GM18867 (cell line): Measurements from ENCODE around the gene NPAS3.

Source experiments
- ATAC-seq: cut with Tn5 transposase; IDR thresholded peaks from one replicate; pipeline ENCODE4 v1.9.1; 2021; ENCODE audit warnings: mild to moderate bottlenecking, moderate library complexity; ENCODE audit not compliant: unreplicated experiment

The NPAS3 gene

DNA sequence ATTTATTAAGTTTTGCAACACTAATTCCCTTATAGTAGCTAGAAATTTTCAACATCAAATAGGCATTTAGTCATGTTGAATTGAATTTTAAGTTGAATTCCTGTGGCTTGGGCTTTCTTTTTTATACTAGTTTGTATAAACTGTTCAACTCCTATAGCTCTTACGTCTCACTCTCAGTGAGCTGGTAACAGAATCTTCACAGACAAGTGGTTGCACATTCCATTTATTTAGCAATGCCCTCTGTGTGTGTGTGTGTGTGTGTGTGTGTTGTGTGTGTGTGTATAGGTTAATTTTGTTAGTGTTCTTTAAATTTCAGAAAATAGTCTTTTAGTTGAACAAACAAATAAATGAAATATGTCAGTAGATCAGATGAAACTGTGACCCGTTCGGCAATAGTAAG lies 425.0 kb downstream of the NPAS3 start:
- ATAC-seq = no peak

DNA sequence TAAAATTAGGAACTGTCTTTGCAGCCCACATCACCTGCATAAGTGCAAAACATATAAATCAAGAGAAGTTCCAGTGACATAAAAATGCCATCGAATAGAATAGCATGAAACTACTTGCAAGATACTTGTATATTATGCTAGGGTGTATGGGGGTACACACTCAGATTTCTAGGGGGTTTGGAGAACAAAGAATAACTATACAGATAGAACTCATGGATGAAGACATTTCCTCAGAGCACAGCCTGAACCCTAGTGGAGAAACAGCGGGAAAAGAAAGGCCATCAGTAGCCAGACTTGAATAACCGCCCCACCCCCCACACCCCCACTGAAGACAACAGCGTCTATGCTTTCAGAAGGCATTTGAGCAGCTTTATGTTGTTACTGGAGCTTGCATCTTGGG lies 425.8 kb downstream of the NPAS3 start:
- no peak for ATAC-seq

DNA sequence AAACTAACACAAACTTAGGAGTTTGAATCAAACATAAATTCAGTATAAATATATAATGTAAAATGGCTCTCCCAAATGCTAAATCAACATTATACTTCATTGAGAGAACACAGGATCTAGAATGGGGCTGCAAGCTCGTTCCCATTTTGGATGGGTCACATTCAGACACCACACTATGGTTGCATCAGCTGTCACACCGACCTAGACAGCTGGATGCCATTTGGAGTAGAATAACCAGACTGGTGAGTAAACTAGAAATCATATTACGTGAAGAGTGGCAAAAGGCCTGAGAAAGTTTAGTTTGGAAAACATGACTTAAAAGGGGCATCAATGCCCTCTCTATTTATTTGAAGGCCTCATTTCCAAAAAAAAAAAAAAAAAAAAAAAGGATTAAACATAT lies 430.4 kb downstream of the NPAS3 start:
- no peak for ATAC-seq

DNA sequence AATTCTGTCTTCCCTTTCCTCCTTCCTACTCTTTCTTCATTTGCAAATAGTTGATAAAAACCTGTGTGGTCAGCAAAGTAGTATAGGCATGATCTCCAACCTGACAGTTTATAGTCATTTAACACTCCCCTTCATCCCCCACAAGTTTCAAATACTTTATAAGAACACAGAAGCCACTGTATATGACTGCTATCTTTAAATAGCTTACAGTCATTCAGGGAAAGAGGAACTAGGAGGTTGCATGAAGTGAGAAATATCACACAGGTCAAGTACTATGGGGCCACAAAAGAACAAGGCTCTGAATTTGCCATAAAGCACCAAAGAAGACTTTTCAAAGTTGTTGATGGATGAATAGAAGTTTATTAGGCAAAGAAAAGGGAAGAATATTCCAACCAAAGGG lies 431.3 kb downstream of the NPAS3 start:
- ATAC-seq = peak; percentile 99

DNA sequence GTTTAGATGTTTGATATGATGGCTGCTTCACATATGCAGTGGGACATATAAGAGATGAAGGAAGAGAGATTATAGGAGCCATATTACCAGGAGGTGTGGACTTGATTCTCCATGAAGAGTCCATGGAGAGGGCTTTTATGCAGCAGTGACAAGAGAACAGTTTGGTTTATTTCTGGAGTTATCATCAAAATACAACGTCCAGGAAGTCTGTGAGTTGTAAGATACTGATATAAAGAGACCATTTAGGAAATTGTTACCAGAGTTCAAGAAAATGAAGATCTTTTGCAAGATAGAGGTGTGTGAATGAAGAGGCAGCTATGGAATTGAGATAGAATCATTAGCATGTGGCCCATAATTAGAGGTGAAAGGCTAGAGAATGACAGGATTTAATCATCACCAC lies 431.7 kb downstream of the NPAS3 start:
- ATAC-seq = peak; percentile 16

DNA sequence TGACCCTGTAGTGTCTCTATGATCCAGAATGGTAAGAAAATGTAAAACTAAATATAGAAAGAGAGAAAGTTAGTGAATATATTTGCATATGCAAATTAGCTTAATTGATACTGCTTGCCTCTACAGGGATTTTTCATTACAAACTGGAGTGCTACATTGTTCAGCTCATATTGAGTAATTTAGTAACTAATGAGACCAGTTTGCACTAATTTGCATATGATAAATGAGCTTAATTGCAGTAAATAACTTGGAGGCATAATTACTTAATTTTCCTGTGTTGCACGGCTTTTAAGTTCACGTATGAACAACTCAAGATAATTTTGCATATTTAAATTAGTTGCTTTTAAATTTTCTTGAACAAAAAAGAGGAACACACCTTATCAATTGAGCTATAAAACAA lies 436.5 kb downstream of the NPAS3 start:
- no peak for ATAC-seq

DNA sequence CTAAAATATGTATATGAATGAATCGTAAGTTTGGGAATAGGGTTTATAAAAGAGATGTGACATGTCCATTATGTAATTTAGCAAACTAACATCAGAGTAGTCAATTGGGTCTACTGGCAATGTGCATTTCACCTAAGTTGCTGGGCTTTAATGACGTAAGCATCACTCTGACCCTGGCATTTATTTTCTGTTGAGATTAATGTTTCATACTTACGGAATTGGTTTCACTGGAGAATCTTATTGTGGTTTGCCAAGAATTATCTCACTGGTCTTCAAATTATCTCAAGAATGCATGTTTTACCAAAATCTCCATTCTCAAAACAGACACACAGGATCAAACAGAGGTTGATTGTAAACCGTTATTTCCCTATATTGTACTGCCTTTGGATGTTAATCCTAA lies 437.1 kb downstream of the NPAS3 start:
- no peak for ATAC-seq

DNA sequence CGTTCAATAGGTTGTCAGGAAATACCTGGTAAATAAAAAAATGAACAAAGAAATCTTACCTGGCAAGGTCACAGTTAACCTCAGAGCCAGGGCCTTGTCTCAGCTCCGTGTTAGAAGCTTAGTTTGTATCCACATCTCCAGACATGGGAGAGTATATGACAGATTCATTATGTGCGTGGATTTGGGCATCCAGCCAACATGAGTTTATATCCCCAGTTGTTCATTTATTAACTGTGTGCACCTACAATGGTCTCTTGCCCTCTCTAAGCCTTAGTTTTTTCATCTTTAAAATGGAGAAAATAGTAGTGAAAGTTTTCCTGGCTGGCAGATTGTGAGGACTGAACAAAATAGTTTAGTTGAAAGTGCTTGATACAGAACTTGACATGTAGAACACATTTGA lies 437.8 kb downstream of the NPAS3 start:
- ATAC-seq = no peak

DNA sequence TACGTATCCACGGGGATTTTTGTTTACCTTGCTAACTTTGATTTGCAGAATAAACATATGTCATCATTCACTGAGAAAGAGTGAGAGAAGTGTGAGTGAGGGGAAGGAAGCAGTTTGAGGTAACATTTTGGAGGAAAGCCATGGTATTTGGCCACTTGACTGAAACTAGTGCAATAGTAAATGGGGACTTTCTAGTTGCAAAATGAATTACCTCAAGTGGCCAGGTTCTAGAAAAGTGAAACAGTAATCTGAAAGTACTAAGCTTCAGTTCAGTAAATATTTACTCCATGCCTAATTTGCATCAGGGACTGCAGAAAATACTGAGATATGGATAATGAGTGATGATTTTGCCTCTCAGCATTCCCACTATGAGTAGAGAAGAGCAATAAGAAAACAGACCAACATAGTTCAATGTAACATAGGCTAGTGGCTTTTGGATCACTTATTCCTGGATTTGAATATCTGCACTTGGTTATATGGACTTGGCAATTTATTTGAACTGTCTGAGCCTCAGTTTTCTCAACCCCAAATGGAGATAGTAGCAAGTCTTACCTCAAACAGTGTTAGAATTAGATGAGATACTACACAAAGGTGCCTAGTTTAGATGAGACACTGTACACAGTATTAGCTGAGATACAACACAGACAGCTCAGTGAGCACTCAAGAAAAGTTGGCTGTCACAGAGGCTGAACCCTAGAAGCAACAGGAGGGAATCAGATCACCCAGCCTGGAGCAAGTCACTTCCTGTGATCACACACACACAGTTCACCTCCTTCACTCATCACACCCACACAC lies 439.1 kb downstream of the NPAS3 start:
- ATAC-seq = peak; percentile 87

DNA sequence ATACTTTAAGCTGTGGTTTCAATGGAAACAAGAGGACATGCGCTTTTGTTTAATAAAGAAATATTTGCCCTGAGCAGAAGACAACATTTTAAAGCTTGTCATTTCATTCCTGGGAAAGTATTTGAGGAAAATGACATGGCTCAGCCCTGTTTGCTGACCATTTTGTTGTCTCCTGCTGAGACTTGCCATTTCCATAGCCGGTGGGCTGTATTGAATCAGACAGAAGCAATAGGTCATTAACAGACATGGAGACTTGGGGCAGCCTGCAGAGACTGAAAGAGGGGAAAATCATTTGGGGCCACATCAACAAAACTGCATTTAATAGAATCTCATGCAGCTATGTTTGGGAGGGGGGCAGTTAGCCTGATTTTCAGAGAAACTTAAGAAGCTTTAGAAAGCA lies 443.0 kb downstream of the NPAS3 start:
- no peak for ATAC-seq

DNA sequence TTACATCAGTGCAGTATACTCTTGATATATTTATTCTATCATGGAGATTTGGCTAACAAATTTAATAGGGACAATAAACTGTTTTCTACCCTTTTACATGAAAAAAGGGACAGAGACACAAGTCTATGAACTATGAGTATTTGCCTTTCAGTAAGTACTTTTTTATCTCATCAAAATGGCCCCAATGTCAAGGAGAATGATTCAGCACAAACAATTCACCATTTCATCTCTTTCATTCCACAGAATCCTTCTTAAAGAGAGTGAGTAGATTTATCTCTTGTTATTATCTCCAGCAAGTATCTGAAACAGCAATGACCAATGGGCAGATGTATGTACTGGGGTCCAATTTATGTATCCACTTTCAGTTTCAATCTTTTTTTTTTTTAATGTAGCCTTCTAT lies 447.5 kb downstream of the NPAS3 start:
- no peak for ATAC-seq

DNA sequence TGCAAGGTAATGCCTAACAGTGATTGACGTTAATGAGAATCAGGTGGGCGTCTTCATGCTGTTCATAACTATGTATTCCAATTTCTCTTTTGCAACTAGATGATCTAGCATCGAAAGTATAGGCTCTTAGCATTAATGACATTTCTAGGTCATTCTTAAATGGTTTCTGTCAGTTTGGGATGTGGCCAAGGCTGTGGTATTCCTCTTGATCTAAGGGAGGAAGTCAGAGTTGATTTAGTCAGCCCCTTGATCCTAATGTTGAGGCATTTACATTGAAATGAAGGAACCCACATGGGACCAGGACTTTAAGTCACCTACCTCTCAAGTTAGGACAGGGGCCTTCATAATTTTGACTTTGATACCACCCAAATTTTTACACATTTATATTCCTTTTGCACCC lies 448.1 kb downstream of the NPAS3 start:
- ATAC-seq = no peak

DNA sequence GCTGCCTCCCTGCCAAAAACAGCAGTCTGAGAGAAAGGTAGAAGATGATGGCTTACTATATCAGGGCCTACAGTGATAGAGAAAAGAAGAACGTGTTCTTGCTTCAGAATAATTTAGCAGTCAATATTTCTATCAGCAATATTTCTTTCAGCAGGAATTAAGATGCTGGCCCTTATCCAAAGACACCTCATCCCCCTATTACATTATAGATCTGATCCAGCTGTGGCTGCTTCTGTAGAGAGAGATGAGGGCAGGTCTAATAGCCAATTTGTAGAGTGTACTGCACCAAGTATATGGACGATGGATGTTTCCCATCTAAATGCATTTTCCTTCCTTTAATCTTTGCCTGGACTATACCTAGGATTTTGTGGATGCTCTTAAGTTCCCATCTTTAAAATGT lies 451.7 kb downstream of the NPAS3 start:
- no peak for ATAC-seq

DNA sequence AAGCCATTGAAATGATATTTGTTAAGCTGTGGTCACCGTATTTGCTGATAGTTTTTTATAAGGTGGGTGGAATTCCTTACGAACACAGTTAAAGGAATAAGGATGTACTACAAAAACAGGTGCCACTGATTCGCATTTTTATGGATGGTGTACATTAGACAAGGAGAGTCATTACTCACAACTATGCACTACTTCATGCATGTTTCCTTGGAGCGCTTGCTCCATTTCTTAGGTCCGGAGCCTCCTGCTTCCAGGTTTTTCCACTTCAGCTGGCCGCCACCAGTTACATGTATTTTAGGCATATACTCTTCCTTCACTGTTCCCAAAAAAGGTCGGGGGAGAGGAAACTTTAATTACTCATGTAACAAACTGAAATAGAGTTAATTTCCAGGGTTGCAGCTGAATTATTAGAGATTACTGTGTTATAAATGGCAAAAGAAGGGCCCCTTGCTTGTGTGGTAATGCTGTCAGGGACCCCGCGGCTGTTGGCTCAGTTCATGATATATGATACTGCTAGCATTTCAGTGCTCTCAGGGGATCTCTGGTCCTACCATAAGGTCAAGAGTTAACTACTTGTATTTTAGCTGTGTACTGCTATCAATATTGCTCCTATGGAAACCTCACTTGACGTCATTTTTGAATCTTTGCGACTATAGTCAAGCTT lies 454.7 kb downstream of the NPAS3 start:
- ATAC-seq = no peak

DNA sequence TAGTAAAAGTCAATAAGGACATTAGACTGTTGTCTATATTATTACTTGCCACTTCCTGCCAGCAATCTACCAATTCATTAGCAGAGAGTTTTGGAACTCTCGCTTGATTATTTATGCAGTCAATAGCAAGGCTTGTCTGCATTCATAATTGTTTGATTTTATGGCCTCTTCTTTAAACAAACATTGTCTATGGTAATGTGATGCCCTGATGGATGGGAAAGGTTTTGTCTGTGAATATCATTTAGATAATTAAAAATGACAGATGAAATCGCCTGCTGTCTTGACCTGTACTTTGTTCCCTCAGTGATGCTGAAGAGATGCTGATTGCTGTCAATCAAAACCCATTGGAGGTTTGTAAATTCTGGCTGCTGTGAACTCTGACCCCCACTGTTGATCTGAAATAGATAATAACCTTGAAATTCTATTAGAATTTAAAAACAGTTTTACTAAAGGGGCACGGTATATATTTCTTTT lies 455.3 kb downstream of the NPAS3 start:
- ATAC-seq = no peak

DNA sequence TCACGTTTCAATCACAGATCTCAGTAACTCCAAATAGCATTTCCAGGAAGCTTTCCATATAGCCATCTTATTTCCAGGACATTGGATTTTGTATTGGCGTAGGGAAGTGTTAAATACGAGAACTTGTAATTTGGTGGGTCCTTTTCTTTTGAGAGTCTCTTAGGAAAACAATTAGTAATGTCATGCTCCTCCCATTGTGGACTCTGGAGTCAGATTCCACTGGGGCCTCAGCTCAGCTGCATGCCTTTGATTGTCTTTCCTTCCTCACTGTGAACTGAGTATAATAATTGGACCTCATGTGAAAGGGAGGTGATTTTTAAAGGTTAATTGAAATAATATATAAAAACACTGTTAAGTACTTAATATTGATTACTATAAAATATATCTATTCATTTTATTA lies 462.6 kb downstream of the NPAS3 start:
- no peak for ATAC-seq

DNA sequence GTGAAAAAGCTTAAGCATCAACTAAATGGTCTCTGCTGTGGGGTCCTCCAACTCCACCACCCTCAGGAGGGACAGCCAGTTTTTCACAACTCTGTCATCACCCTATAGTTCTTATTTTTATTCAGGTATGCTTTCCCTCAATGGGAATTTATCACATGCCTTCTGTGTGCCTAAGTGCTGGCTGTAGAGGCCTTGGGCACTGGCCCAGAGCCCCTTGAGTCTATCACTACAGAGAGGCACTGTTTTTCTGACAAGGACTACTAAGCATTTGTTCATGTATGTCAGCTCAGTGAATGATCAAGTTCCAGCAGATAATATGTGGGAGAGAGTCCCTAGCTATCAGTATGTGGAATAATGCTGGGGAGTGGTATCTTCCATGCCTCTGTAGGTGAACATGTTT lies 463.9 kb downstream of the NPAS3 start:
- no peak for ATAC-seq

DNA sequence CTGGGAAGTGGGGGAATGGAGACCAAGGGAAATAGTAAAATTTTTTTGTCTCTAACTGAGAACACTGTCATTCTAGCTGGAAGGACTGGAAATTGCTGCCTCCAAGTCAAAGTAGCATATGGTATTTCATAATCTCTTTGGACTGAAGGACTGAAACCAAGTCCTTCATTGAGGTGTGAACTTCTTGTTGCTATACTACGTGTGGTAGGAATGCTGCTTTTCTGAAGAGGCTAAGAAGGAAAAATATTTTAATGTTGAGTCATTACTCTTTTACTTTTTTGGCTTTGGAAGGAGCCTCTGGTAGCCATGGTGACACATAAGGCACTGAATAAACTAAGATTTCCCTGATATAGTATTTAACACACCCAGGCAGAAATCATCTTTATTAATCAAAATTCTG lies 465.4 kb downstream of the NPAS3 start:
- ATAC-seq = no peak

DNA sequence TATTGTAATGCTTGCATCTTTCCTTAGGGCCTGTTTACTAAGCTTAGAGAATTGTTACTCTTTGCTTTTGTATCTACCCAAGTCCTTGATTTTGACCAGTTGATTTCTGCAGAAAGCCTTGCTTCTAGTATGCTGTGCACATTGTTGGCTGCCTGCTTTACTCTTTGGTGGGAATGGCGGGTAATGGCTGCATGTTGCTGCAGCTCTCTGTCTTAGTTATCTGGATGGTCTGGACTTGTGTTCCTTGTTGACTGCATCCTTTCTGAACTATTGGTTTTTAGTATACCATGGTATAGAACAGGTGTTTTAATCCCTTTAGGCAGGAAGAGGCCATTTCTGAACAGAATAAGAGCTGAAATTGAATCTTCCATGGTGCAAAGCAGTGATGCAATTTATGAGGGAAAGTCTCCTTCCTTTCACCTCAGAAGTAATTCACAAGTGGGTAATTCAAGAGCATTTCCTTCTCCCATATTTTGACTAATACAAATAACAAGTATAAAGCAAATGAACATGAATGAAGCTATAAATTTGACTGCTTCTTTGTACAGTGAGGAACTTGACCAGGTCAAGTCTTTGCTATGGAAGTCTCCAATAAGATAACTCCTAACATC lies 466.4 kb downstream of the NPAS3 start:
- no peak for ATAC-seq

DNA sequence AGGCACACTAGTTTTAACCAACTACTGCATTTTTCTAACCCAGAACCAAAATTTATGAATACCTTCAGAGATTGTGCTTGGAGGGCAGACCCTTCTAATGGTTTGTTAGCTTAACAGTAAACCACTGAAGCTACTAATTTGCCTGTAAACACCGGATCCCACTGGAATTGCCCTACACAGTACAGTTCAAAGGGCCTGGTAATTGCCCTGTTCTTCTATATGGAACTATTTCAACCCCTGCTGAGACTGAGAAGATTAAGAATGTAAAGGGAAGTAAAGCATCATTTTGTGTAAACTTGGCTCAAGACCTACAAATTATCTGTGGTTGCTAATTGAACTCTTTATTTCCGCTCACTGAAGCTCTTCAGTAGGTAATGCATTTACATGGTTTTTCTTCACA lies 468.1 kb downstream of the NPAS3 start:
- ATAC-seq = no peak

DNA sequence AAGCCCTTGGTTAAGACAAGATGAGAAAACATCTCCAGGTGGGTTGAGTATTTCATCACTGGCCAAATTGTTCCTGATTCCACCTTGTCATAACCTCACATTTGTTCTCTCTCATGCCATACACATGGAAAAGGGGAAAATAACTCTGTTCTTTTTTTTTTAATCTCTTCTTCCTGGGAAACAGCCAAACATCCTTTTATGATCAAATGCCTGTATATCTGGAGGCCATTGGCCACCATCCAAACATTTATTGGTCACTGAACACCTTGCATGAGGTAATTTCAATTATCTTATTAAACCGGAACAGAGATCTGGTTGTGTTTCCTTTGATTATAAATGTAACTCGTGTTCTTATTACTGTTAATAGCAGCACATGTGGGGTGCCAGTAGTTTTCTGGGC lies 469.6 kb downstream of the NPAS3 start:
- ATAC-seq = no peak

DNA sequence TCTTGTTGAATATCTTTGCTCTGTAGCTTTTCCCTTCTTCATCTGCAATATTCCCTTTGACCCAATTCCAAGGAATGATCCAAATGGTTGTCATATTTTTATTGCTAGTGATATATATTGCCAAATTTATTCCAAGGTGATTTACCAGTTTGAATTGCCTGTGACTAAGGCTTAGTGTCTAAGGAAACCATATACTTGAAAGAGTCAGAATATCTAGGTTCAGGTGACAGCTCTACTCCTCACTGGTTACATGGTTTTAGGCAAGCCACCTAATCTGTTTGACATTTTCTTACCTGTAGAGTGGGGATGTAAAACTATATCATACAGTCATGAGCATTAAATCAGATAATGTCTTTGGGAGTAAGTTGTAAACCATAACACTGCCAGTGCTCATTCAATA lies 473.8 kb downstream of the NPAS3 start:
- ATAC-seq = no peak
